Neutrophil (primary cell): ENCODE data around the gene PRM3.

Source experiments
- H3K27ac ChIP-seq: fragments of 200-600 bp; sonication (generic); 2 replicates; pipeline ENCODE4 v1.5.1; 2016; ENCODE audit warnings: mild to moderate bottlenecking, moderate library complexity
- H3K27me3 ChIP-seq: fragments of 200-600 bp; sonication (generic); 2 replicates; pipeline ENCODE4 v1.6.0; 2016; ENCODE audit warnings: mild to moderate bottlenecking
- H3K36me3 ChIP-seq: fragments of 200-600 bp; sonication (generic); 2 replicates; pipeline ENCODE4 v1.5.1; 2017
- H3K4me1 ChIP-seq, 2 experiments: fragments of 200-600 bp in 1 of 2; sonication (generic) in 1 of 2; 1 replicate in 1 of 2; 2 replicates in 1 of 2; pipeline versions ENCODE4 v1.5.1 to v1.6.1; 2013 to 2016; ENCODE audit warnings: low read depth in 1 of 2, low read length in 1 of 2, mild to moderate bottlenecking in 1 of 2, moderate library complexity in 1 of 2; ENCODE audit not compliant: control insufficient read depth in 1 of 2, insufficient read depth in 1 of 2
- H3K4me3 ChIP-seq, 2 experiments: fragments of 200-600 bp in 1 of 2; sonication (generic) in 1 of 2; 1 replicate in 1 of 2; 2 replicates in 1 of 2; pipeline ENCODE4 v1.5.1; 2013 to 2016; ENCODE audit warnings: low read depth in 1 of 2, low read length in 1 of 2, mild to moderate bottlenecking in 1 of 2, moderate library complexity in 1 of 2
- H3K9me3 ChIP-seq: fragments of 200-600 bp; sonication (generic); 2 replicates; pipeline ENCODE4 v1.5.1; 2016
- TF ChIP-seq, protein P1 (sequence below): fragments of 200-600 bp; sonication (generic); IDR thresholded peaks from 2 replicates; pipeline ENCODE4 v1.5.1; 2016; ENCODE audit warnings: antibody characterized with exemption

Gene PRM3

DNA sequence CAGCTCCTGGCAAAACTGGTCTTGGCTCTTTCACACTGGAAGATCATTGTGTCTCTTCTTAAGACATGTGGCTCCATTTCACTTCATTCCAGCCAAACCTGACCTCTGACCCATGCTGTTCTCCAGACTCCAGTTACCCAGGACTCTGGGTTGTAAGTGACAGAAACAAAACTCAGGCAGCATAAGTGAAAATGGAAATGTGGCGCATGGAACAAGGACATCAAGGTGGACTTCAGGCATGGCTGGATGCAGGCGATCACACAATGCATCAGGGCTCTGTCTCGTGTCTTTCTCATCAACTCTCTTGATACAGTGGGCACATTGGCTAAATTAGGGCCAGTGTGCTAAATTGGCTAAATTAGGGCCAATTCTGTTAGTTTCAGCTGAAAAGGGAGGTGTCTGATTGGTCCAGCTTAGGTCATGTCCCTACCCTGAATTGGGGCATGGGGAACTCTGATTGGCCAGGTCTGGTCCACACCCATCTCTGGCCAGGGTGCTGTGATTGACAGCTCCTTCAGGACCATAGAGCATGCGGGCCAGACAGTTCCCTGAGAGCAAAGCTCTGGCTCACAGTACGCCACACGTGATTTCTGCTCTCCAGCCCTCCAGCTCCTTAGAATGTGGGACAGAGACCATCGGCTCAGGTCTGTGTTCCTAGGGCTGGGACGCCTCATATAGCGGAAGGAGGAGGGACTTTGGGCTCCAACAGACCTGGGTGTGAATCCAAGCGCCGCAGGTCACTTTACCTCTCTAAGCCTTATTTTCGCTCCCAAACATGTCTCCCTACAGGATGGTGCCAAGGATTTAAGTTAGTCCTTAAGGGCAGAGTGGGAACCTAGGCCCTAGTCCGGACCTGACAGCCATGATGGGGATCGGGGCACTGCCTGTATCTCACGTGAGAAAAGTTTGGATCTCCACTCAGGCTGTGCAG lies 34.9 kb downstream of the PRM3 start:
- Histone ChIP-seq H3K36me3 (no peaks in the 10 kb centered on the region), H3K4me3 (no peak overlapping the region), H3K27me3 (peaks cover 8% of the 10 kb centered on the region), H3K4me1 (peaks cover 11 to 12% of the 10 kb centered on the region in 2 experiments), H3K27ac (no peak overlapping the region), H3K9me3 (no peaks in the 10 kb centered on the region)
- TF ChIP-seq, protein P1, sequence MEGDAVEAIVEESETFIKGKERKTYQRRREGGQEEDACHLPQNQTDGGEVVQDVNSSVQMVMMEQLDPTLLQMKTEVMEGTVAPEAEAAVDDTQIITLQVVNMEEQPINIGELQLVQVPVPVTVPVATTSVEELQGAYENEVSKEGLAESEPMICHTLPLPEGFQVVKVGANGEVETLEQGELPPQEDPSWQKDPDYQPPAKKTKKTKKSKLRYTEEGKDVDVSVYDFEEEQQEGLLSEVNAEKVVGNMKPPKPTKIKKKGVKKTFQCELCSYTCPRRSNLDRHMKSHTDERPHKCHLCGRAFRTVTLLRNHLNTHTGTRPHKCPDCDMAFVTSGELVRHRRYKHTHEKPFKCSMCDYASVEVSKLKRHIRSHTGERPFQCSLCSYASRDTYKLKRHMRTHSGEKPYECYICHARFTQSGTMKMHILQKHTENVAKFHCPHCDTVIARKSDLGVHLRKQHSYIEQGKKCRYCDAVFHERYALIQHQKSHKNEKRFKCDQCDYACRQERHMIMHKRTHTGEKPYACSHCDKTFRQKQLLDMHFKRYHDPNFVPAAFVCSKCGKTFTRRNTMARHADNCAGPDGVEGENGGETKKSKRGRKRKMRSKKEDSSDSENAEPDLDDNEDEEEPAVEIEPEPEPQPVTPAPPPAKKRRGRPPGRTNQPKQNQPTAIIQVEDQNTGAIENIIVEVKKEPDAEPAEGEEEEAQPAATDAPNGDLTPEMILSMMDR, result no peak

DNA sequence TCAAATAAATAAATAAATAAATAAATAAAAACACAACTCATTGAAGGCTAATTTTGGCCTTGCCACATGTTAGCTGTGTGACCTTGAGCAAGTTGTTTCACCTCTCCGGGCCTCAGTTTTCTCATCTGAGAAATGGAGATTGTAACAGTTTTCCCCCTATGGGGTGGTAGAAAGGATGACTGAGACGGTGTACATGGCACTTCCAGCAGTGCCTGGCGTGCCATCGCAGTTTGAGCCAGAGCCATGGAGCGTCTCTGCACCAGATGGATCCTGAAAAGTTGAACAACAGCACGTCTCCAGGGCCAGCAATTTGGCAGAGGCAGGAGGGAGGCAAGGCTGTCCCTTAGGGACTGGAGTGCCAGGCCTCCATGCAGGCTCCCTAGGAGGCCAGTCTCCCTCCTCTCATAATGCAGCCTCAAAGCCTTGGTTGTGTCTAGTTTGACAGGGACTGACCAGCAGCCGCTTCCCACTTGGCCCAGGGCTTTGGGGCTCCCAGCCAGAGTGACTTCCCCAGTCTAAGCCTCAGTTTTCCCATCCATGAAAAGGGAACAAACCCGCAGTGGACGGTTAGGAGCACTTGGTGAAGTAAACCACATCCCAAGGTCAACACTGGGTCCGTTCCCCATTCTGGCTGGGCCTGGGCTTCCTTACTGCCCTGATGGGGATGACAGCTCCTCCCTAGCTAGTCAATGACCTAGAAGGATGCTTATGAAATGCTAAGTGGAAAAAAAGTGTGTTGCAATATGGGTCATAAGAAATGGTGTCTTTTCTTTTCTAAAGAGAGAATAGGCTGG lies 36.8 kb downstream of the PRM3 start:
- no peak overlapping the region for H3K4me3 ChIP-seq
- no peaks in the 10 kb centered on the region for H3K36me3 ChIP-seq
- no peaks in the 10 kb centered on the region for H3K9me3 ChIP-seq
- TF ChIP-seq, protein P1, result no peak
- H3K4me1 ChIP-seq, result peaks cover 18 to 22% of the 10 kb centered on the region in 2 experiments
- no peak overlapping the region for H3K27ac ChIP-seq
- peaks cover 10% of the 10 kb centered on the region for H3K27me3 ChIP-seq

DNA sequence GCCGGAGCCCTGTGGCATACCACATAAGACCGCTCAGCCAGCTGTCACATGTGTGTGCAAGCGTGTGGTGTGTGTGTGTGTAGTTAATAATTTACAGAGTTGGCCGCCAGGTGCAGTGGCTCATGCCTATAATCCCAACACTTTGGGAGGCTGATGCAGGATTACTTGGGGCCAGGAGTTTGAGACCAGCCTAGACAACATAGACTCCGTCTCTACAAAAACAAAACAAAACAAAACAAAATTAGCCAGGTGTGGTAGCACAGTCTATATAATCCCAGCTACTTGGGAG lies 37.8 kb downstream of the PRM3 start:
- TF ChIP-seq, protein P1, result no peak
- Histone ChIP-seq H3K4me1 (peaks cover 18 to 22% of the 10 kb centered on the region in 2 experiments), H3K27ac (no peak overlapping the region)

GRCh38 chr16:11234884-11235702 lies 38.3 kb downstream of the PRM3 start:
- Histone ChIP-seq H3K36me3 (no peaks in the 10 kb centered on the region), H3K4me3 (no peak overlapping the region), H3K27ac (no peak overlapping the region), H3K27me3 (peaks cover 10% of the 10 kb centered on the region), H3K9me3 (no peaks in the 10 kb centered on the region), H3K4me1 (peaks cover 18 to 22% of the 10 kb centered on the region in 2 experiments)
- TF ChIP-seq, protein P1, result no peak

More for the DNA sequence above, 37.8 kb downstream of the PRM3 start:
- peaks cover 10% of the 10 kb centered on the region for H3K27me3 ChIP-seq
- no peaks in the 10 kb centered on the region for H3K36me3 ChIP-seq
- H3K4me3 ChIP-seq, result no peak overlapping the region
- H3K9me3 ChIP-seq, result no peaks in the 10 kb centered on the region

DNA sequence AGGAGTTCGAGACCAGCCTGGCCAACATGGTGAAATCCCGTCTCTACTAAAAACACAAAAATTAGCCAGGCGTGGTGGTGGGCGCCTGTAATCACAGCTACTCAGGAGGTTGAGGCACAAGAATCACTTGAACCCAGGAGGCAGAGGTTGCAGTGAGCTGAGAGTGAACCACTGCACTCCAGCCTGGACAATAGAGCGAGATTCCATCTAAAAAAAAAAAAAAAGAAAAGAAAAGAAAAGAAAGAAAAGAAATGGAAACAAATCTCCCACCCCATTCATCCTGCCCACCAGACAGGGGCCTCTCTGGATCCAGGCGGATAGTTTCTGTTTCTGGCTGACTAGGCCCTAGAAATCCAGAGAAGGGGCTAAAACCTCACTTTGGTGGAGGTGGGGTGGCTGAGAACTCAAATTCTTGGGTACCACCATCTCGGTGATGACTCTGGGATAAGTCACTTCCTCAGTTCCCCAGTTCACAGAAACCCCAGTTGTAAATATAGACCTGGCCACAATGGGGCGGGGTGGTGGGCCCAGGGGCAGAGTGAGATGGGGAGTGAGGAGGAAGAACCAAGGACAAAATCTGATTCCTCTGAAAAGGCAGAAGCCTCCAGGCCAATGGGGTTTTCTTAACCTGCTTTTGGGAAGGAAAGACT lies 39.6 kb downstream of the PRM3 start:
- Histone ChIP-seq H3K36me3 (no peaks in the 10 kb centered on the region), H3K4me1 (peaks cover 18 to 22% of the 10 kb centered on the region in 2 experiments), H3K27ac (no peak overlapping the region), H3K27me3 (peaks cover 10% of the 10 kb centered on the region), H3K9me3 (no peaks in the 10 kb centered on the region), H3K4me3 (no peak overlapping the region)
- TF ChIP-seq, protein P1, result no peak
